ENCODE data around the gene FIGLA. TPM values are rescaled to one million over a fixed set of nuclear protein-coding genes. Genes with fewer than 3 reads are reported as not detected.

The FIGLA gene
- total RNA-seq, 1 donor from 2014 or later = not detected

GRCh38 chr2:70828914-70829824 lies 38.7 kb upstream of the FIGLA start:
- Histone ChIP-seq H3K4me3 (ENCODE audit: low read depth, low read length) (no peak overlapping the region), H3K36me3 (ENCODE audit: control insufficient read depth, insufficient read depth, low read length) (no peaks in the 10 kb centered on the region), H3K27me3 (ENCODE audit: control insufficient read depth, insufficient read depth, low read length) (peaks cover 2% of the 10 kb centered on the region)
- DNase-seq (ENCODE audit: low read depth) = no peak
- TF ChIP-seq CTCF (IDR thresholded peaks at IDR 0.05; ENCODE audit: insufficient read depth, low read length, poor library complexity, severe bottlenecking) = no peak

DNA sequence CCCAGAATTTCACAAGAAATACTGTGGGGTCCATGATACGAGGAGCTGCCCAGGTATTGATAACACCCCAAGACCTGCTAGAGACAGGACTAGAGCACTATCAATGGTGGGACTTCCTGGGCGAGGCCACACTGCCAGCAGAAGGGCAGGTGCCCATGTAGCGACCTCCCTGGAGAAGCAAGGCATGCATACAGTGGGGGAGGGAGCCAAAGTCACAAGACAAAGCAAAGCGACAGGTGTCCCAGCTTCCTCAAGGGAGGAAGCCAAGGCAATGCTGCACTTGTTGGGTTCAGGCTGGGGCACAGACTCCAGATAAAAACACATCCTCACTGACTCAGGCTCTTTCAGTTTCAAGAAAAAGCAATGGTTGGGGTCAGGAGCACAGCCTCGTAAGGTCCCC lies 37.7 kb upstream of the FIGLA start:
- H3K4me3 ChIP-seq (ENCODE audit: low read depth, low read length) = no peak overlapping the region

GRCh38 chr2:70827388-70827787 lies 36.9 kb upstream of the FIGLA start:
- Histone ChIP-seq H3K4me3 (ENCODE audit: low read depth, low read length) (no peak overlapping the region), H3K36me3 (ENCODE audit: control insufficient read depth, insufficient read depth, low read length) (no peaks in the 10 kb centered on the region), H3K27me3 (ENCODE audit: control insufficient read depth, insufficient read depth, low read length) (peaks cover 2% of the 10 kb centered on the region)
- TF ChIP-seq CTCF (IDR thresholded peaks at IDR 0.05; ENCODE audit: insufficient read depth, low read length, poor library complexity, severe bottlenecking) = no peak
- DNase-seq (ENCODE audit: low read depth) = no peak

More for the DNA sequence above, 37.7 kb upstream of the FIGLA start:
- no peaks in the 10 kb centered on the region for H3K36me3 ChIP-seq (ENCODE audit: control insufficient read depth, insufficient read depth, low read length)
- H3K27me3 ChIP-seq (ENCODE audit: control insufficient read depth, insufficient read depth, low read length) = peaks cover 2% of the 10 kb centered on the region
- no peak for TF ChIP-seq CTCF (IDR thresholded peaks at IDR 0.05; ENCODE audit: insufficient read depth, low read length, poor library complexity, severe bottlenecking)
- no peak for DNase-seq (ENCODE audit: low read depth)

DNA sequence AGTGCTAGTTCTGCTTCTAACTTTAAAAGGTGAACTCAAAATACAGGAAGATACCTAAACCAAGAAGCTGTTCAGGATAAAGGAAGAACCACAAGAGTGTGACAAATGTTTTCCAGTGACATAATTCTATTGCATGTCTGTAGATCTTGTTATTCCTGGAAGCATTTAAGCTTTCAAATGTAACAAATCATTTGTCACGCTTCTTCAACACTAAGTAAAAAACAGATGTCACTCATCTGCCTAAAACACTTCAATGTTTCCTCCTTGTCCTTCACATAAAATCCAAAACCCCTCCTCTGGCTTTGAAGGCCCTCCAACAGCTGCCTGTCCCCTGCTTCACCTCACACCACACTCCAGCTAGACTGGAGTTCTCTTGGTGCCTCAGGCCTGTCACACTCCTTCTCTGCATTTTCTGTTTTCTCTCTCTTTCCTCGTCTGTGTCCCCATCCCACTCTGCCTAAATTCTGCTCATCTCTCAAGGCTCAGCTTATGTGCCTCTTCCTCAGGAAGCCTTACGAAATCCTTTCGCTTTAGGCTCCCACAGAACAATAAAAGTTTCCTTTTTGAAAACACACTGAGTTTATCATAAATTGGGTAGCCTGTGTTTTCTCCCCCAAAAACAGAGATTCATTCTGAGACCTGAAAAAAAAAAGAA lies 36.4 kb upstream of the FIGLA start:
- no peaks in the 10 kb centered on the region for H3K36me3 ChIP-seq (ENCODE audit: control insufficient read depth, insufficient read depth, low read length)
- no peak overlapping the region for H3K4me3 ChIP-seq (ENCODE audit: low read depth, low read length)
- no peak for DNase-seq (ENCODE audit: low read depth)
- peaks cover 2% of the 10 kb centered on the region for H3K27me3 ChIP-seq (ENCODE audit: control insufficient read depth, insufficient read depth, low read length)
- no peak for TF ChIP-seq CTCF (IDR thresholded peaks at IDR 0.05; ENCODE audit: insufficient read depth, low read length, poor library complexity, severe bottlenecking)

DNA sequence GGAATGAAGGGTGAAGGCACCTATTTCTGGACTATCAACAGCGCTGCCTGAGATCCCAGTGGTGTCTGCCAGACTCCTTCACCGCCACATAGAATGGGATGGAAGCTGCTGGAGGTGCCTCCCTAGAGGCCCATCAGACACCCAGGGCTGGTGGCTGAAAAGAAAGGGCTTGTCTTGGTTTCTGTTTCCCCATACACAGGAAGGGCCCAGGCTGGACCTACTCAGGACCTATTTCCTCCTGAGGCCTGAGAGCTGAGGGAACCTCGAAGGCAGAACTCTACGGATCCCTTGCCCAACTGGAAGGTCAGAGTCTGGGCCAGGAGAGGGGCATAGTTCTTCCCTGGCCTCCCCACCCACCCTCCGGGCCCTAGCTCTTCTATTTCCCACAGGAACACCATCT lies 32.8 kb upstream of the FIGLA start:
- DNase-seq (ENCODE audit: low read depth) = no peak
- H3K27me3 ChIP-seq (ENCODE audit: control insufficient read depth, insufficient read depth, low read length) = peaks cover 5% of the 10 kb centered on the region
- no peak for TF ChIP-seq CTCF (IDR thresholded peaks at IDR 0.05; ENCODE audit: insufficient read depth, low read length, poor library complexity, severe bottlenecking)
- no peaks in the 10 kb centered on the region for H3K36me3 ChIP-seq (ENCODE audit: control insufficient read depth, insufficient read depth, low read length)
- H3K4me3 ChIP-seq (ENCODE audit: low read depth, low read length) = no peak overlapping the region

All from kidney epithelial cell (primary cell).